ENCODE data around the gene PRKACA.

PRKACA gene

GRCh38 chr19:14155371-14155770 lies 37.8 kb upstream of the PRKACA start:
- H3K9me3 ChIP-seq (ENCODE audit: control insufficient read depth, insufficient read depth, low read length) = no peaks in the 10 kb centered on the region
- H3K9me2 ChIP-seq (replicated peaks; ENCODE audit: control insufficient read depth, low read length) = no peaks in the 10 kb centered on the region
- H3K79me2 ChIP-seq (ENCODE audit: control insufficient read depth, low read length) = no peaks in the 10 kb centered on the region
- TF ChIP-seq EZH2phosphoT487 (IDR thresholded peaks at IDR 0.05; ENCODE audit: borderline replicate concordance, low read length) = no peak
- TF ChIP-seq CTCF (IDR thresholded peaks at IDR 0.05; ENCODE audit: low read depth, low read length, poor library complexity, severe bottlenecking) = no peak
- H3K36me3 ChIP-seq (ENCODE audit: control insufficient read depth, low read length) = no peaks in the 10 kb centered on the region
- no peaks in the 10 kb centered on the region for H3K27me3 ChIP-seq (ENCODE audit: control insufficient read depth, low read length)
- no peaks in the 10 kb centered on the region for H4K20me1 ChIP-seq (ENCODE audit: control insufficient read depth, insufficient read depth, low read depth, low read length)
- H3K4me3 ChIP-seq (ENCODE audit: low read length) = no peak overlapping the region
- no peak overlapping the region for H3K27ac ChIP-seq (ENCODE audit: low read depth, low read length)
- H3K4me1 ChIP-seq (ENCODE audit: control insufficient read depth, low read length) = no peaks in the 10 kb centered on the region
- no peaks in the 10 kb centered on the region for H3F3A ChIP-seq (ENCODE audit: control insufficient read depth, insufficient read depth)
- H3K4me2 ChIP-seq (ENCODE audit: low read length) = no peak overlapping the region

- Histone ChIP-seq H4K20me1 (ENCODE audit: control insufficient read depth, insufficient read depth, low read depth, low read length) (no peaks in the 10 kb centered on the region), H3K4me2 (ENCODE audit: low read length) (no peak overlapping the region), H3K27me3 (ENCODE audit: control insufficient read depth, low read length) (peaks cover 4% of the 10 kb centered on the region), H3F3A (ENCODE audit: control insufficient read depth, insufficient read depth) (no peaks in the 10 kb centered on the region), H3K27ac (ENCODE audit: low read depth, low read length) (no peak overlapping the region), H3K36me3 (ENCODE audit: control insufficient read depth, low read length) (no peaks in the 10 kb centered on the region), H3K79me2 (ENCODE audit: control insufficient read depth, low read length) (no peaks in the 10 kb centered on the region), H3K9me3 (ENCODE audit: control insufficient read depth, insufficient read depth, low read length) (no peaks in the 10 kb centered on the region), H3K9me2 (replicated peaks; ENCODE audit: control insufficient read depth, low read length) (no peaks in the 10 kb centered on the region), H3K4me1 (ENCODE audit: control insufficient read depth, low read length) (no peaks in the 10 kb centered on the region), H3K4me3 (ENCODE audit: low read length) (no peak overlapping the region)
- no peak for TF ChIP-seq EZH2phosphoT487 (IDR thresholded peaks at IDR 0.05; ENCODE audit: borderline replicate concordance, low read length)
Measured at GRCh38 chr19:14152713-14153112, 35.2 kb upstream of the PRKACA start.

GRCh38 chr19:14150770-14151661 lies 33.5 kb upstream of the PRKACA start:
- H3K27me3 ChIP-seq (ENCODE audit: control insufficient read depth, low read length) = peaks cover 4% of the 10 kb centered on the region
- no peaks in the 10 kb centered on the region for H3K9me2 ChIP-seq (replicated peaks; ENCODE audit: control insufficient read depth, low read length)
- H3K36me3 ChIP-seq (ENCODE audit: control insufficient read depth, low read length) = no peaks in the 10 kb centered on the region
- no peaks in the 10 kb centered on the region for H3K79me2 ChIP-seq (ENCODE audit: control insufficient read depth, low read length)
- H3K4me2 ChIP-seq (ENCODE audit: low read length) = no peak overlapping the region
- no peaks in the 10 kb centered on the region for H3K9me3 ChIP-seq (ENCODE audit: control insufficient read depth, insufficient read depth, low read length)
- H3K4me1 ChIP-seq (ENCODE audit: control insufficient read depth, low read length) = no peaks in the 10 kb centered on the region
- no peaks in the 10 kb centered on the region for H3F3A ChIP-seq (ENCODE audit: control insufficient read depth, insufficient read depth)
- TF ChIP-seq CTCF (IDR thresholded peaks at IDR 0.05; ENCODE audit: low read depth, low read length, poor library complexity, severe bottlenecking) (no peak), EZH2phosphoT487 (IDR thresholded peaks at IDR 0.05; ENCODE audit: borderline replicate concordance, low read length) (no peak)
- no peak overlapping the region for H3K4me3 ChIP-seq (ENCODE audit: low read length)
- no peak overlapping the region for H3K27ac ChIP-seq (ENCODE audit: low read depth, low read length)
- H4K20me1 ChIP-seq (ENCODE audit: control insufficient read depth, insufficient read depth, low read depth, low read length) = no peaks in the 10 kb centered on the region

- no peaks in the 10 kb centered on the region for H3K79me2 ChIP-seq (ENCODE audit: control insufficient read depth, low read length)
- no peaks in the 10 kb centered on the region for H3K4me1 ChIP-seq (ENCODE audit: control insufficient read depth, low read length)
- H4K20me1 ChIP-seq (ENCODE audit: control insufficient read depth, insufficient read depth, low read depth, low read length) = no peaks in the 10 kb centered on the region
- no peaks in the 10 kb centered on the region for H3K9me2 ChIP-seq (replicated peaks; ENCODE audit: control insufficient read depth, low read length)
- no peaks in the 10 kb centered on the region for H3K9me3 ChIP-seq (ENCODE audit: control insufficient read depth, insufficient read depth, low read length)
- no peaks in the 10 kb centered on the region for H3F3A ChIP-seq (ENCODE audit: control insufficient read depth, insufficient read depth)
- H3K27ac ChIP-seq (ENCODE audit: low read depth, low read length) = no peak overlapping the region
- H3K27me3 ChIP-seq (ENCODE audit: control insufficient read depth, low read length) = peaks cover 4% of the 10 kb centered on the region
- no peaks in the 10 kb centered on the region for H3K36me3 ChIP-seq (ENCODE audit: control insufficient read depth, low read length)
- H3K4me3 ChIP-seq (ENCODE audit: low read length) = no peak overlapping the region
- H3K4me2 ChIP-seq (ENCODE audit: low read length) = no peak overlapping the region
- no peak for TF ChIP-seq CTCF (IDR thresholded peaks at IDR 0.05; ENCODE audit: low read depth, low read length, poor library complexity, severe bottlenecking)
- no peak for TF ChIP-seq EZH2phosphoT487 (IDR thresholded peaks at IDR 0.05; ENCODE audit: borderline replicate concordance, low read length)
Measured at GRCh38 chr19:14150041-14150769, 32.6 kb upstream of the PRKACA start.
